Thyroid gland (tissue), 4 donors: ENCODE data around the gene DENND2C.

Experiments
- POLR2A ChIP-seq, 2 donors: fragments of 450-650 bp; IDR thresholded peaks; one replicate each; pipeline ENCODE4 v1.6.1; 2017; ENCODE audit warnings: antibody characterized with exemption in 2 of 2, mild to moderate bottlenecking in 2 of 2, moderate library complexity in 1 of 2
- TF ChIP-seq, protein P1 (sequence below), 6 experiments: fragments of 200-600 bp in 3 of 6; fragments of 450-650 bp in 3 of 6; sonication (generic) in 3 of 6; IDR thresholded peaks; one replicate each; pipeline ENCODE4 v1.5.1; 2016 to 2019; ENCODE audit warnings: antibody characterized with exemption in 6 of 6, mild to moderate bottlenecking in 2 of 6, inconsistent platforms in 1 of 6, moderate library complexity in 1 of 6

DNA sequence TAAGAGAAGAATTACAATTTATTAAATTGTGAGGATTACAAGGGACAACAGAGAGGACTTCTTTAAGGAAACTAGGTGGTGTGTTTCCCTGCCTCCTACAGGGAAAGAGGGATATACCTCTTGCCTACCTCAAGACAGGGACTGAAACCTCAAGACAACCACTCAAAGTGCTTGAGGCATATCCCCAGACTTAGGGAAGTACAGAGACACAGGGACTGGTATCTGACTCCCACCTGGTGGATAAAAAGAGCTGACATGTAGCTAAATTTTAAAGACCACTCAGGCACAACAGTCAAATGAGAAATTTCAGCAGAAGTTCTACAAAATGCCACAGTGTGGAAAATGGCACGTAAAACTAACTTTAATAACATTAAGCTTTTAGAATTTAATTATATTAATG is 21.3 kb downstream of the DENND2C start:
- TF ChIP-seq, protein P1, sequence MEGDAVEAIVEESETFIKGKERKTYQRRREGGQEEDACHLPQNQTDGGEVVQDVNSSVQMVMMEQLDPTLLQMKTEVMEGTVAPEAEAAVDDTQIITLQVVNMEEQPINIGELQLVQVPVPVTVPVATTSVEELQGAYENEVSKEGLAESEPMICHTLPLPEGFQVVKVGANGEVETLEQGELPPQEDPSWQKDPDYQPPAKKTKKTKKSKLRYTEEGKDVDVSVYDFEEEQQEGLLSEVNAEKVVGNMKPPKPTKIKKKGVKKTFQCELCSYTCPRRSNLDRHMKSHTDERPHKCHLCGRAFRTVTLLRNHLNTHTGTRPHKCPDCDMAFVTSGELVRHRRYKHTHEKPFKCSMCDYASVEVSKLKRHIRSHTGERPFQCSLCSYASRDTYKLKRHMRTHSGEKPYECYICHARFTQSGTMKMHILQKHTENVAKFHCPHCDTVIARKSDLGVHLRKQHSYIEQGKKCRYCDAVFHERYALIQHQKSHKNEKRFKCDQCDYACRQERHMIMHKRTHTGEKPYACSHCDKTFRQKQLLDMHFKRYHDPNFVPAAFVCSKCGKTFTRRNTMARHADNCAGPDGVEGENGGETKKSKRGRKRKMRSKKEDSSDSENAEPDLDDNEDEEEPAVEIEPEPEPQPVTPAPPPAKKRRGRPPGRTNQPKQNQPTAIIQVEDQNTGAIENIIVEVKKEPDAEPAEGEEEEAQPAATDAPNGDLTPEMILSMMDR (IDR thresholded peaks at IDR 0.05), result no peak
- no peak for TF ChIP-seq POLR2A (IDR thresholded peaks at IDR 0.05)
